ENCODE data around the gene JPH3.

JPH3 gene

GRCh38 chr16:87601401-87601981 lies 817 bp upstream of the JPH3 start:
- DNase-seq (ENCODE audit: low read depth in 2 of 2), result no peak

- no peak for DNase-seq (ENCODE audit: low read depth in 2 of 2)
Measured at GRCh38 chr16:87602821-87603683, 744 bp downstream of the JPH3 start.

- DNase-seq (ENCODE audit: low read depth in 2 of 2), result no peak
Measured at GRCh38 chr16:87603684-87604633, 1.7 kb downstream of the JPH3 start.

- DNase-seq (ENCODE audit: low read depth in 2 of 2), result no peak
Measured at GRCh38 chr16:87604634-87605111, 2.4 kb downstream of the JPH3 start.

GRCh38 chr16:87607223-87607622 lies 4.9 kb downstream of the JPH3 start:
- DNase-seq (ENCODE audit: low read depth in 2 of 2), result no peak

GRCh38 chr16:87607871-87608270 lies 5.6 kb downstream of the JPH3 start:
- no peak for DNase-seq (ENCODE audit: low read depth in 2 of 2)

- no peak for DNase-seq (ENCODE audit: low read depth in 2 of 2)
Measured at GRCh38 chr16:87608400-87608985, 6.2 kb downstream of the JPH3 start.

GRCh38 chr16:87610026-87610425 lies 7.7 kb downstream of the JPH3 start:
- DNase-seq (ENCODE audit: low read depth in 2 of 2), result no peak

GRCh38 chr16:87611456-87611855 lies 9.1 kb downstream of the JPH3 start:
- DNase-seq (ENCODE audit: low read depth in 2 of 2), result no peak

- DNase-seq (ENCODE audit: low read depth in 2 of 2), result no peak
Measured at GRCh38 chr16:87613961-87614360, 11.7 kb downstream of the JPH3 start.

- no peak for DNase-seq (ENCODE audit: low read depth in 2 of 2)
Measured at GRCh38 chr16:87615621-87616041, 13.3 kb downstream of the JPH3 start.

GRCh38 chr16:87616556-87616955 lies 14.2 kb downstream of the JPH3 start:
- DNase-seq (ENCODE audit: low read depth in 2 of 2), result no peak

GRCh38 chr16:87618216-87618615 lies 15.9 kb downstream of the JPH3 start:
- DNase-seq (ENCODE audit: low read depth in 2 of 2), result no peak

GRCh38 chr16:87619360-87620200 lies 17.3 kb downstream of the JPH3 start:
- DNase-seq (ENCODE audit: low read depth in 2 of 2), result no peak

- DNase-seq (ENCODE audit: low read depth in 2 of 2), result no peak
Measured at GRCh38 chr16:87620201-87620495, 17.8 kb downstream of the JPH3 start.

- no peak for DNase-seq (ENCODE audit: low read depth in 2 of 2)
Measured at GRCh38 chr16:87621550-87621829, 19.2 kb downstream of the JPH3 start.

- no peak for DNase-seq (ENCODE audit: low read depth in 2 of 2)
Measured at GRCh38 chr16:87621976-87622713, 19.8 kb downstream of the JPH3 start.

- no peak for DNase-seq (ENCODE audit: low read depth in 2 of 2)
Measured at GRCh38 chr16:87622756-87623319, 20.5 kb downstream of the JPH3 start.

- DNase-seq (ENCODE audit: low read depth in 2 of 2), result no peak
Measured at GRCh38 chr16:87625241-87625797, 23.0 kb downstream of the JPH3 start.

- DNase-seq (ENCODE audit: low read depth in 2 of 2), result no peak
Measured at GRCh38 chr16:87626401-87626800, 24.1 kb downstream of the JPH3 start.
